ENCODE measurements around the gene MAGEA11.

GRCh38 chrX:149718757-149719156, 6.9 kb downstream of the MAGEA11 start:
- TF ChIP-seq CTCF (tag by site-specific recombination; IDR thresholded peaks at IDR 0.05) (no peak), REST (tag by site-specific recombination; IDR thresholded peaks at IDR 0.05) (no peak), TCF7L2 (IDR thresholded peaks at IDR 0.05; ENCODE audit: borderline replicate concordance, low read depth, low read length) (peak; percentile 77; the same call in 1 of the 2 replicates), ZBTB21 (tag by site-specific recombination; IDR thresholded peaks at IDR 0.05) (no peak), ZNF558 (tag by site-specific recombination; IDR thresholded peaks at IDR 0.05) (no peak), ZNF18 (tag by site-specific recombination; IDR thresholded peaks at IDR 0.05) (no peak), YY1 (tag by site-specific recombination; IDR thresholded peaks at IDR 0.05) (no peak)
